Transverse colon (tissue), 4 donors: ENCODE measurements around the gene DEDD2. TPM values are rescaled to one million over a fixed set of nuclear protein-coding genes. Genes with fewer than 3 reads are reported as not detected.

ENCODE experiments used
- DNase-seq: peaks from one replicate; pipeline ENCODE4 v3.0.0-alpha.2; 2019
- H3K27ac ChIP-seq, 4 donors: fragments of 200-600 bp; sonication (generic); 2 replicates each; pipeline ENCODE4 v1.5.1; 2016 to 2018; ENCODE audit warnings: inconsistent platforms in 4 of 4
- H3K27me3 ChIP-seq: fragments of 200-600 bp; sonication (generic); 2 replicates; pipeline ENCODE4 v1.5.1; 2017; ENCODE audit warnings: inconsistent platforms
- H3K36me3 ChIP-seq, 4 donors: fragments of 200-600 bp; sonication (generic); 2 replicates each; pipeline ENCODE4 v1.5.1; 2017 to 2019; ENCODE audit warnings: inconsistent platforms in 4 of 4
- H3K4me1 ChIP-seq, 4 donors: fragments of 200-600 bp; sonication (generic); 2 replicates each; pipeline ENCODE4 v1.5.1; 2017 to 2020; ENCODE audit warnings: inconsistent platforms in 4 of 4
- H3K4me3 ChIP-seq, 4 donors: fragments of 200-600 bp; sonication (generic); 1 replicate in 1 of 4; 2 replicates in 3 of 4; pipeline versions ENCODE4 v1.5.1 to v1.6.1; 2017 to 2019; ENCODE audit warnings: inconsistent platforms in 4 of 4
- H3K9me3 ChIP-seq, 2 donors: fragments of 200-600 bp; sonication (generic); 2 replicates each; pipeline ENCODE4 v1.5.1; 2017 to 2019; ENCODE audit warnings: inconsistent platforms in 2 of 2
- EP300 ChIP-seq: sonication (generic); formaldehyde crosslinking; IDR thresholded peaks from one replicate; pipeline ENCODE4 v1.6.1; 2017; ENCODE audit warnings: antibody characterized with exemption, low read depth
- POLR2A ChIP-seq: fragments of 450-650 bp; IDR thresholded peaks from one replicate; pipeline ENCODE4 v1.6.1; 2016; ENCODE audit warnings: antibody characterized with exemption, mild to moderate bottlenecking, moderate library complexity
- POLR2AphosphoS5 ChIP-seq, 3 donors: sonication (generic); formaldehyde crosslinking; IDR thresholded peaks; one replicate each; pipeline ENCODE4 v1.6.1; 2016; ENCODE audit warnings: antibody characterized with exemption in 3 of 3
- WGBS, 2 donors: methylation state at CpG; one replicate each; pipeline ENCODE4 v1.1.5; 2018; ENCODE audit warnings: low coverage in 1 of 2; 5-methylcytosine and 5-hydroxymethylcytosine counted together
- in situ Hi-C, 4 donors: fragments of 200-750 bp; cut with MboI; loops; one replicate each; pipeline versions ENCODE4 v1.15.0 to v1.15.1; 2017; ENCODE audit warnings: low sequenced_read_pairs in 3 of 4, low pct_ligation_motif_present in 1 of 4, low pct_unique_long_range_greater_than_20kb in 1 of 4
- intact Hi-C: fragments of 100-400 bp; cut with DNase I; formaldehyde crosslinking; loops from one replicate; pipeline ENCODE4 v1.15.1; 2023; ENCODE audit warnings: low total_unique reads
- total RNA-seq, 4 donors: library from RNA; depleted of rRNA; stranded (reverse); fragments of >200 nt; gene quantifications; one replicate each; pipeline ENCODE4 v1.1.0, GENCODE V29; 2016
- TF ChIP-seq, protein P1 (sequence below), 5 experiments: fragments of 200-600 bp in 3 of 5; fragments of 450-650 bp in 2 of 5; sonication (generic) in 3 of 5; IDR thresholded peaks; 1 replicate in 2 of 5; 2 replicates in 3 of 5; pipeline ENCODE4 v1.5.1; 2016 to 2017; ENCODE audit warnings: antibody characterized with exemption in 5 of 5, inconsistent platforms in 3 of 5, mild to moderate bottlenecking in 2 of 5, moderate library complexity in 1 of 5

The DEDD2 gene
- total RNA-seq, 4 donors from 2014 or later: 52.2 to 90.8 (median 63.0) TPM

DNA sequence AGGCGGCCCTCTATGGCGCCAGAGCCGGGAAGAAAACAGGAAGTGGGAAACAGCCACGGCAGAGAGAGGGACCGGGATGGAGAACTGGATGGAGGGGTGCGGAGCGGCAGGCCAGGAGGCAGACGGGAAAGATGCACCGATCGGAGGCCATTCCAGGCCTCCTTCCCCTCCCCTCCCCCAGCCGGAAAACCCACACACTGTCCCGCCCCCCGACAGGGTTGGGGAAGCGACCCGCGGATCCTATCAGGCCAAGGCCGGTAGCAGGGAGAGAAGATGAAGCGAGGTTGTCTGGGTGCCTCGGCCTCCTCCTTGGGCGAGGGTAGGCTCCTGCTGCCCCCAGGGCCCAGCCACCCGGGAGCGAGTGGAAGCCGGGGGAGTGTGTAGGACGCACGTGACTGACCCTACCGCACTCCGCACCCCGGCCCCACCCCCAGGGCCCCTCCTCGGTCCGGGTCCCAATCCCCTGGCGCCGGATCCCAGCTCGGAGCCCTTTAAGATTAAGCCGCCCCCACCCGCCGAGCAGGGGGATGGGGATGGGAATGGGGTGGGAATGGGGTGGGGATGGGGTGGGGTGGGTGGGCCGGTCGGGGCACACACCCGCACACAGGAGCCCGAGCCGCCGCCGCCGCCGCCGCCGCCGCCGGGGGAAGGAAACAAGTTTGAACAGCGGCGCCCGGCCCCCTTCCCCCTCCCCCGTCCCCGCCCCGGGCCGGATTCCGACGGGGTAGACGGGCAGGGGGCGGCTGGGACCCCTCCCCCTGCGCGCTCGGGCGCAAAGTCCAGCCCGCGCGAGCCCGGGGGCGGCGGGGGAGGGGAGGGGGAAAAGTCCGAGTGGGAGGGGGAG lies 36.0 kb upstream of the DEDD2 start:
- Histone ChIP-seq H3K36me3 (peaks cover 0 to 9% (median 2%) of the 10 kb centered on the region in 4 donors), H3K27ac (peak overlapping the region; percentile 97 to 100 (median 99)), H3K27me3 (no peaks in the 10 kb centered on the region), H3K4me1 (peaks cover 31 to 55% (median 44%) of the 10 kb centered on the region in 4 donors), H3K9me3 (no peaks in the 10 kb centered on the region), H3K4me3 (peak overlapping the region; percentile 72 to 99 (median 90))
- WGBS, 2 donors: 1% methylated on average over 22 of the region's 71 CpGs; no CpG with 5 or more reads in 1 of the 2 donors
- DNase-seq: peak; percentile 73
- TF ChIP-seq, protein P1, sequence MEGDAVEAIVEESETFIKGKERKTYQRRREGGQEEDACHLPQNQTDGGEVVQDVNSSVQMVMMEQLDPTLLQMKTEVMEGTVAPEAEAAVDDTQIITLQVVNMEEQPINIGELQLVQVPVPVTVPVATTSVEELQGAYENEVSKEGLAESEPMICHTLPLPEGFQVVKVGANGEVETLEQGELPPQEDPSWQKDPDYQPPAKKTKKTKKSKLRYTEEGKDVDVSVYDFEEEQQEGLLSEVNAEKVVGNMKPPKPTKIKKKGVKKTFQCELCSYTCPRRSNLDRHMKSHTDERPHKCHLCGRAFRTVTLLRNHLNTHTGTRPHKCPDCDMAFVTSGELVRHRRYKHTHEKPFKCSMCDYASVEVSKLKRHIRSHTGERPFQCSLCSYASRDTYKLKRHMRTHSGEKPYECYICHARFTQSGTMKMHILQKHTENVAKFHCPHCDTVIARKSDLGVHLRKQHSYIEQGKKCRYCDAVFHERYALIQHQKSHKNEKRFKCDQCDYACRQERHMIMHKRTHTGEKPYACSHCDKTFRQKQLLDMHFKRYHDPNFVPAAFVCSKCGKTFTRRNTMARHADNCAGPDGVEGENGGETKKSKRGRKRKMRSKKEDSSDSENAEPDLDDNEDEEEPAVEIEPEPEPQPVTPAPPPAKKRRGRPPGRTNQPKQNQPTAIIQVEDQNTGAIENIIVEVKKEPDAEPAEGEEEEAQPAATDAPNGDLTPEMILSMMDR (IDR thresholded peaks at IDR 0.05): no peak
- peak in 2 of 3 donors; percentile 48 to 56 for TF ChIP-seq POLR2AphosphoS5 (IDR thresholded peaks at IDR 0.05)
- intact Hi-C loops: loop anchor here (2.0 kb wide), 1 partner anchor 77 kb away; no protein-coding TSS in a partner anchor
- in situ Hi-C loops: no loop called here

DNA sequence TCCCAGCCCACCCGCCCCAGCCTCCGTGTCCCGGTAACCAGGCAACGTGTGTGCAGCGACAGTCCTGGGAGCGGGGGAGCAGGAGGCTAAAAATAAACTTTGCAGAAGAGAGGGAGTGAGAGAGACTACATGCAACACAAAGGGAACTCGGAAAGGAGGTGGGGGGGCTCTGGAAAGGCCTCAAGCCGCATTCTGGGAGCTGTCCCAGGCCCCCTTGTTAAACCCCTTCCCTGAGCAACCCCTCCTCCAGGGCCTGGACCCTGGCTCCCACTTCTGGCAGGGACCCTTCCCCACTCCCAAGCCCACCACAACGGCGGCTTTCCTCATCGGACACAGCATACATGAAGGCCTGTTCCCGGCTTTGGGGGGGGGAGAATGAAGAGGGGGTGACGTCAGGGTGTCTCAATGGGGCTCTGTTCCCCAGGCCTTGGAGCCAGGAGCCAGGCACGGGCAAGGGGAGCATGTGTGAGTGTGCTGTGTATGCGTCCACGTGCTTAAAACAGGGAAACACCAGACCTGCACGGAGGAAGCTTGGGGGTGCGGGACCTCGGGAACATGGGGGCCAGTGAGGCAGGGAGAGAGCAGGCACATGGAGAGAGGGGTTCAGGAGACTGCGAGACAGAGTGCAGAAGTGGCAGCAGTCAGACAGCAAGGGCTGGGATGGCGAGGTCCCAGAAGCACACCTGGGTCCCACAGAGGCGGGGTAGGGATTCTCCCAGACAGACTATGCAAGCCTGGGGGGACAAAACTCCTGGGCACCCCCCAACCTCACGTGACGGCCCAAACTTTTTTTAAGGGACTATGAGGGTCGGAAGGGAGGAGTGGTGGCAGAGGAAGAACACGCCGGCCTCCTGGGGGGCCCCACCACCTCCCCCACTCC lies 35.1 kb upstream of the DEDD2 start:
- TF ChIP-seq EP300 (no peak), POLR2A (no peak), POLR2AphosphoS5 (IDR thresholded peaks at IDR 0.05) (no peak)
- TF ChIP-seq, protein P1 (IDR thresholded peaks at IDR 0.05): no peak
- in situ Hi-C loops: no loop called here
- H3K4me1 ChIP-seq: peaks cover 31 to 55% (median 42%) of the 10 kb centered on the region in 4 donors

DNA sequence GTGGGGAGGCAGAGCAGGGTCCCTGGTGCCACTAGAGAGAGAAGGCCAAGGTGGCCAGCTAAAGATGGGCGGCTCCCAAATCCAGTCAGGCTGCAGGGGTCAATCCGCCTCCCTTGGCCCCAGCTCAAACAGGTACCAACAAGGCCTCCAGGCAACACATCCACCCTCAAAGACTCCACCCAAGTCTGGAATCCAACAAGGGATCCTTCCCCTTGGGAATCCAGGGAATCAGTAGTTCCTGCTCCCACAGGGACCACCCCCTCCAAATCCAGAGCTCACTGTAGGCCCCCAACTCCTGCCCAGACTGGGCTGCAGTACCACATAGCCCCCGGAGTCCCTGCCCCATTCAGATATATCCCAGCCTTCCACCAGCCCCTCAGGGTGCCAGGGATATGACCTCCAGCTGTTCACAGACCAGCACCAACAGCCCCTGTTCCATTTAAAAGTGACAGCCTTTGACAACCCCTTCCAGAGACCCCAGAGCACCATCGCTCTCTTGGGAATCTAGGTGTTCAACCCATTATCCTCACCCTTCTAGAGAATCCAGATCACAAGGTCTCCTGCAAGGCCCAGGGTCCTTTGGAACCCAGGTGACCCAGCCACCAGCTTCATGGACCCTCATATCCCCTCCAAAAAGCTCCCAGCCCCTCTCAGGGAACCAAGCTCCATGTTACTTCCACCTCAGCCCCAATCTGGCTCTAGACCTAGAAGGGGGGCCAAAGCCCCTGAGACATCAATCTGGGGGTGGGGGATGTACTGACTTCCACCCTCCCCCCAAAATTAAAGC lies 34.3 kb upstream of the DEDD2 start:
- H3K36me3 ChIP-seq: peaks cover 0 to 11% (median 3%) of the 10 kb centered on the region in 4 donors

More for the DNA sequence above, 35.1 kb upstream of the DEDD2 start:
- Histone ChIP-seq H3K27me3 (no peaks in the 10 kb centered on the region), H3K4me3 (peak overlapping the region; percentile 72 to 99 (median 90)), H3K9me3 (no peaks in the 10 kb centered on the region), H3K36me3 (peaks cover 0 to 11% (median 3%) of the 10 kb centered on the region in 4 donors), H3K27ac (peak overlapping the region; percentile 97 to 100 (median 99))
- WGBS, 2 donors: 14% methylated on average over 27 of the region's 27 CpGs; no CpG with 5 or more reads in 1 of the 2 donors
- DNase-seq: no peak
- intact Hi-C loops: no loop called here

More for the DNA sequence above, 34.3 kb upstream of the DEDD2 start:
- Histone ChIP-seq H3K9me3 (no peaks in the 10 kb centered on the region), H3K4me3 (peak overlapping the region in 1 of 4 donors; percentile 72), H3K4me1 (peaks cover 31 to 49% (median 42%) of the 10 kb centered on the region in 4 donors), H3K27ac (peak overlapping the region; percentile 97 to 100 (median 99)), H3K27me3 (no peaks in the 10 kb centered on the region)
- no peak for DNase-seq
- in situ Hi-C loops: no loop called here
- TF ChIP-seq POLR2A (no peak), POLR2AphosphoS5 (IDR thresholded peaks at IDR 0.05) (no peak), EP300 (no peak)
- TF ChIP-seq, protein P1 (IDR thresholded peaks at IDR 0.05): no peak
- 40 to 78% methylated on average over 1 to 4 of the region's 4 CpGs for WGBS, 2 donors
- intact Hi-C loops: no loop called here
